22Rv1 (cell line): ENCODE data around the gene ATG14.
A peak's percentile ranks its signal among the peaks of the same experiment; 100 is the strongest.

Experiments used
- H3K27ac ChIP-seq: fragments of 450-650 bp; 2 replicates; pipeline ENCODE4 v1.5.1; 2017
- CTCF ChIP-seq: fragments of 450-650 bp; IDR thresholded peaks from 2 replicates; pipeline ENCODE4 v1.5.1; 2017; ENCODE audit warnings: mild to moderate bottlenecking
- ZFX ChIP-seq: fragments of 450-650 bp; IDR thresholded peaks from 2 replicates; pipeline ENCODE4 v1.6.1; 2017; ENCODE audit warnings: antibody characterized with exemption, borderline replicate concordance

Gene ATG14

GRCh38 chr14:55361190-55361589 lies 50.4 kb downstream of the ATG14 start:
- TF ChIP-seq CTCF (no peak), ZFX (no peak)
- no peak overlapping the region for H3K27ac ChIP-seq

- H3K27ac ChIP-seq, result no peak overlapping the region
- TF ChIP-seq CTCF, result no peak
- TF ChIP-seq ZFX, result no peak
These were observed 52.3 kb downstream of the ATG14 start for GRCh38 chr14:55359307-55359706.

GRCh38 chr14:55356913-55357312 lies 54.7 kb downstream of the ATG14 start:
- TF ChIP-seq ZFX, result no peak
- TF ChIP-seq CTCF, result no peak
- no peak overlapping the region for H3K27ac ChIP-seq

- no peak for TF ChIP-seq CTCF
- TF ChIP-seq ZFX, result no peak
- H3K27ac ChIP-seq, result no peak overlapping the region
These were observed 55.7 kb downstream of the ATG14 start for GRCh38 chr14:55355922-55356321.

- H3K27ac ChIP-seq, result no peak overlapping the region
- no peak for TF ChIP-seq ZFX
- peak; percentile 78 for TF ChIP-seq CTCF
These were observed 57.1 kb downstream of the ATG14 start for GRCh38 chr14:55354500-55354899.

- TF ChIP-seq ZFX (no peak), CTCF (no peak)
- H3K27ac ChIP-seq, result no peak overlapping the region
These were observed 57.8 kb downstream of the ATG14 start for GRCh38 chr14:55353686-55354467.

GRCh38 chr14:55352201-55352600 lies 59.4 kb downstream of the ATG14 start:
- TF ChIP-seq ZFX (no peak), CTCF (no peak)
- no peak overlapping the region for H3K27ac ChIP-seq
